K562 (cell line): ENCODE measurements around the gene TRIM36. TPM values are rescaled to one million over a fixed set of nuclear protein-coding genes. Genes with fewer than 3 reads are reported as not detected.

Experiments used
- ATAC-seq: fragments of 200-7000 bp; cut with Tn5 transposase; 3 replicates; pipeline ENCODE4 v1.9.1; 2020; ENCODE audit warnings: moderate library complexity
- BruUV-seq: library from RNA; stranded (reverse); fragments of 400-500 nt; replicated peaks from 2 replicates; lab custom pipeline; 2021; lab: Mats Ljungman, UMichigan
- CTCF ChIA-PET: fragments of 300-600 bp; formaldehyde crosslinking; extraction: SDS; loops from one replicate; lab custom pipeline; 2021; ENCODE audit warnings: low intra/inter-chr PET ratio; lab: Yijun Ruan, JAX
- POLR2A ChIA-PET: fragments of 300-600, 350-650 bp; sonication (Branson Sonifier 250); formaldehyde crosslinking; extraction: SDS; loops from one replicate; lab custom pipeline; 2021; ENCODE audit warnings: antibody characterized with exemption, inconsistent platforms; lab: Yijun Ruan, JAX
- DNase-seq, 4 experiments: peaks; one replicate each; pipeline versions ENCODE4 v3.0.0 to v3.0.0-alpha.2; 2011 to 2018; ENCODE audit warnings: low spot score in 3 of 4, mixed read lengths in 3 of 4; ENCODE audit errors: extremely low read depth in 1 of 4
- FAIRE-seq: peaks from 2 replicates; lab custom pipeline; 2011; peaks lifted over from hg19 to GRCh38; lab: Jason Lieb, UNC
- H2AFZ ChIP-seq: 2 replicates; pipeline ENCODE4 v1.6.0; 2011; ENCODE audit warnings: low read depth, low read length, control low read depth, inconsistent platforms
- H3K27ac ChIP-seq: fragments of 200-600 bp; 3 replicates; pipeline ENCODE4 v1.8.0; 2011; ENCODE audit warnings: low read depth, mild to moderate bottlenecking, control low read depth, inconsistent platforms, low read length, moderate library complexity, mixed read lengths; ENCODE audit errors: extremely low read depth
- H3K27me3 ChIP-seq, 2 experiments: fragments of 300-600 bp in 1 of 2; 2 replicates in 1 of 2; 3 replicates in 1 of 2; pipeline versions ENCODE4 v1.6.0 to v1.8.0; 2011; ENCODE audit warnings: inconsistent platforms in 2 of 2, low read length in 2 of 2, mild to moderate bottlenecking in 1 of 2, mixed read lengths in 1 of 2, moderate library complexity in 1 of 2; ENCODE audit not compliant: control insufficient read depth in 2 of 2, insufficient read depth in 2 of 2
- H3K36me3 ChIP-seq: fragments of 300-600 bp; 3 replicates; pipeline ENCODE4 v1.8.0; 2011; ENCODE audit warnings: mild to moderate bottlenecking, low read length, inconsistent platforms; ENCODE audit not compliant: control insufficient read depth, insufficient read depth
- H3K4me1 ChIP-seq, 2 experiments: fragments of 200-600 bp in 1 of 2; replicated peaks in 1 of 2; 2 replicates in 1 of 2; 3 replicates in 1 of 2; pipeline versions ENCODE4 v1.5.1 to v1.8.0; 2011; ENCODE audit warnings: inconsistent platforms in 2 of 2, low read length in 2 of 2, mild to moderate bottlenecking in 1 of 2, mixed read lengths in 1 of 2, moderate library complexity in 1 of 2; ENCODE audit not compliant: control insufficient read depth in 2 of 2, insufficient read depth in 2 of 2
- H3K4me2 ChIP-seq: 2 replicates; pipeline ENCODE4 v1.6.1; 2011; ENCODE audit warnings: low read length, control low read depth, inconsistent platforms, mixed read lengths; ENCODE audit not compliant: insufficient read depth
- H3K4me3 ChIP-seq: fragments of 200-600 bp; sonication (generic), shearing (Covaris generic); 2 replicates; pipeline ENCODE4 v1.5.1; 2016; ENCODE audit warnings: control low read depth, inconsistent platforms
- H3K79me2 ChIP-seq: fragments of 200-600 bp; 3 replicates; pipeline ENCODE4 v1.8.0; 2011; ENCODE audit warnings: low read length, inconsistent platforms; ENCODE audit not compliant: control insufficient read depth, insufficient read depth
- H3K9ac ChIP-seq, 2 experiments: 2 replicates each; pipeline versions ENCODE4 v1.6.0 to v1.6.1; 2011; ENCODE audit warnings: low read depth in 2 of 2, low read length in 2 of 2, control low read depth in 1 of 2, inconsistent platforms in 1 of 2, mild to moderate bottlenecking in 1 of 2, mixed read lengths in 1 of 2; ENCODE audit not compliant: insufficient read depth in 1 of 2
- H3K9me1 ChIP-seq: one replicate; pipeline ENCODE4 v1.6.0; 2011; ENCODE audit warnings: inconsistent platforms, mild to moderate bottlenecking, low read length, moderate library complexity; ENCODE audit not compliant: control insufficient read depth, insufficient read depth
- H3K9me3 ChIP-seq: replicated peaks from 2 replicates; pipeline ENCODE4 v1.5.1; 2011; ENCODE audit warnings: low read depth, low read length, inconsistent platforms; ENCODE audit not compliant: control insufficient read depth, insufficient read depth
- H4K20me1 ChIP-seq: replicated peaks from 2 replicates; pipeline ENCODE4 v1.6.1; 2011; ENCODE audit warnings: low read length, inconsistent platforms, mixed read lengths; ENCODE audit not compliant: control insufficient read depth, insufficient read depth
- ELK3 ChIP-seq: fragments of 450-650 bp; formaldehyde crosslinking; IDR thresholded peaks from 2 replicates; pipeline ENCODE4 v1.4.0; 2020; ENCODE audit warnings: mild to moderate bottlenecking
- FOS ChIP-seq: IDR thresholded peaks from 3 replicates; pipeline ENCODE4 v1.6.1; 2011; ENCODE audit not compliant: insufficient read length; ENCODE audit errors: extremely low read depth
- HCFC1 ChIP-seq: IDR thresholded peaks from 2 replicates; pipeline ENCODE4 v1.6.1; 2012; ENCODE audit warnings: low read depth, low read length, improper control_type of control experiment
- HSF4 ChIP-seq: fragments of 250-450 bp; sonication (Bioruptor Pico); IDR thresholded peaks from 2 replicates; pipeline ENCODE4 v2.1.2; 2022; ENCODE audit warnings: mild to moderate bottlenecking, moderate library complexity, borderline replicate concordance
- MYC ChIP-seq, 2 experiments: fragments of 250-450 bp in 1 of 2; sonication (Bioruptor Pico) in 1 of 2; IDR thresholded peaks; 2 replicates each; pipeline versions ENCODE4 v1.5.1 to v1.6.1; 2012 to 2021; ENCODE audit warnings: low read depth in 2 of 2, borderline replicate concordance in 1 of 2, improper control_type of control experiment in 1 of 2, low read length in 1 of 2, mild to moderate bottlenecking in 1 of 2, moderate library complexity in 1 of 2
- NFRKB ChIP-seq: fragments of 450-650 bp; IDR thresholded peaks from 2 replicates; pipeline ENCODE4 v1.6.1; 2016; ENCODE audit warnings: low read depth
- NONO ChIP-seq, 2 experiments: fragments of 200-400 bp in 1 of 2; fragments of 450-650 bp in 1 of 2; formaldehyde crosslinking in 1 of 2; IDR thresholded peaks; 2 replicates each; pipeline ENCODE4 v1.6.1; 2017; ENCODE audit warnings: low read depth in 2 of 2, mild to moderate bottlenecking in 2 of 2, moderate library complexity in 2 of 2, low read length in 1 of 2
- POLR3G ChIP-seq: IDR thresholded peaks from 2 replicates; pipeline ENCODE4 v1.6.1; 2011; ENCODE audit not compliant: insufficient read length, insufficient replicate concordance; ENCODE audit errors: extremely low read depth
- PRMT5 ChIP-seq: sonication (generic); formaldehyde crosslinking; IDR thresholded peaks from 2 replicates; pipeline ENCODE4 v1.5.0; 2020; ENCODE audit warnings: missing genetic modification reagents
- RBBP5 ChIP-seq: fragments of 200-600 bp; sonication (generic); IDR thresholded peaks from 2 replicates; pipeline ENCODE4 v1.6.1; 2012; ENCODE audit warnings: borderline replicate concordance, mild to moderate bottlenecking, low read length, control low read depth, inconsistent platforms; ENCODE audit not compliant: insufficient read depth, poor library complexity, severe bottlenecking
- RNF2 ChIP-seq: sonication (generic); IDR thresholded peaks from 2 replicates; pipeline ENCODE4 v1.6.1; 2016
- SMAD1 ChIP-seq: fragments of 150-350 bp; IDR thresholded peaks from 2 replicates; pipeline ENCODE4 v1.6.1; 2014; ENCODE audit warnings: low read length, low read depth; ENCODE audit not compliant: partially characterized antibody
- STAT6 ChIP-seq: sonication (generic); formaldehyde crosslinking; IDR thresholded peaks from 2 replicates; pipeline ENCODE4 v1.8.1; 2023; ENCODE audit warnings: mild to moderate bottlenecking, missing genetic modification reagents
- THAP7 ChIP-seq: fragments of 250-450 bp; sonication (Bioruptor Pico); IDR thresholded peaks from 2 replicates; pipeline ENCODE4 v1.5.0; 2021
- TSC22D4 ChIP-seq: fragments of 450-650 bp; IDR thresholded peaks from 2 replicates; pipeline ENCODE4 v1.6.1; 2016; ENCODE audit warnings: missing genetic modification characterization, missing biosample characterization, control low read depth
- U2AF2 ChIP-seq: fragments of 200-400 bp; formaldehyde crosslinking; optimal IDR thresholded peaks from 2 replicates; pipeline ENCODE3; 2017; ENCODE audit warnings: low read depth, mild to moderate bottlenecking, low read length
- YBX1 ChIP-seq: fragments of 450-650 bp; IDR thresholded peaks from 2 replicates; pipeline ENCODE4 v1.7.1; 2016; ENCODE audit warnings: mild to moderate bottlenecking
- ZNF347 ChIP-seq: fragments of 450-650 bp; formaldehyde crosslinking; IDR thresholded peaks from 2 replicates; pipeline ENCODE4 v1.4.0; 2020; ENCODE audit warnings: low read depth, mild to moderate bottlenecking, moderate library complexity
- ZNF507 ChIP-seq: conservative IDR thresholded peaks from 2 replicates; pipeline ENCODE4 v1.6.1; 2017; ENCODE audit warnings: missing genetic modification characterization, missing compliant biosample characterization
- WGBS: fragments of 100-300 bp; shearing (Covaris generic); methylation state at CpG from one replicate; pipeline ENCODE4 v1.1.6; 2016; ENCODE audit warnings: low coverage, mixed read lengths; ENCODE audit not compliant: insufficient coverage; ENCODE audit errors: missing lambda C conversion rate; 5-methylcytosine and 5-hydroxymethylcytosine counted together
- in situ Hi-C: fragments of 300-500 bp; cut with MboI; formaldehyde crosslinking; loops from 4 replicates; pipeline ENCODE4 v1.15.0; 2018; ENCODE audit warnings: inconsistent platforms, mixed read lengths
- intact Hi-C: fragments of 100-400 bp; cut with micrococcal nuclease; formaldehyde crosslinking; loops from 2 replicates; pipeline ENCODE4 v1.14.2; 2022
- polyA plus RNA-seq, 8 experiments: library from polyadenylated mRNA; depleted of rRNA in 4 of 8; stranded (reverse) in 5 of 8; unstranded in 3 of 8; fragments of >200 nt; fragmentation: Nextera tagmentation in 2 of 8; fragmentation: Illumina TruSeq in 1 of 8; extraction: Ambion mirVana in 2 of 8; extraction: Trizol in 1 of 8; gene quantifications; 2 replicates each; pipeline versions ENCODE4 v1.2.1 to v1.2.3, GENCODE V29; 2011 to 2014; ENCODE audit warnings: inconsistent platforms in 1 of 8, missing spikeins in 1 of 8
- total RNA-seq, 7 experiments: library from RNA; depleted of rRNA in 6 of 7; stranded (reverse); fragments of >200 nt in 6 of 7; fragmentation: Illumina TruSeq in 2 of 7; extraction: Trizol in 2 of 7; gene quantifications; 2 replicates each; pipeline versions ENCODE4 v1.2.1 to v1.2.3, GENCODE V29; 2011 to 2021; ENCODE audit warnings: low replicate concordance in 1 of 7

Gene TRIM36
- total and polyA plus RNA-seq, 9 of the 15 experiments (the other 6 are each of a cell fraction or from before 2014, with no cell fraction given): 0.10 to 0.71 (median 0.31) TPM

- POLR2A ChIA-PET: interaction anchor here (0.7 kb wide), 1 partner anchor 208 kb away, joined by 3 read pairs; no protein-coding TSS in a partner anchor
- no peaks in the 10 kb centered on the region for H3K4me1 ChIP-seq
- no peaks in the 10 kb centered on the region for H4K20me1 ChIP-seq
- ATAC-seq (no peak), FAIRE-seq (no peak), DNase-seq (no peak)
- no peaks in the 10 kb centered on the region for H3K79me2 ChIP-seq
- CTCF ChIA-PET: no interaction called here
- no peaks in the 10 kb centered on the region for H3K9me3 ChIP-seq
- H3K4me3 ChIP-seq: no peak overlapping the region
- H2AFZ ChIP-seq: no peak overlapping the region
- H3K36me3 ChIP-seq: no peaks in the 10 kb centered on the region
- in situ Hi-C loops: no loop called here
- no peak overlapping the region for H3K27ac ChIP-seq
- no peaks in the 10 kb centered on the region; a peak in 1 of 5 replicates for H3K27me3 ChIP-seq
- 0% methylated on average over 1 of the region's 1 CpG for WGBS
- H3K9ac ChIP-seq: no peak overlapping the region
- no peak overlapping the region for H3K4me2 ChIP-seq
- intact Hi-C loops: no loop called here
- H3K9me1 ChIP-seq: no peaks in the 10 kb centered on the region
- no TSS peak for BruUV-seq
- TF ChIP-seq MYC (IDR thresholded peaks at IDR 0.05; ENCODE audit: low read depth, low read length) (no peak), MYC (CRISPR knock-in tag; IDR thresholded peaks at IDR 0.05; ENCODE audit: borderline replicate concordance, low read depth) (no peak), ELK3 (CRISPR knock-in tag) (no peak), NFRKB (no peak), SMAD1 (no peak), STAT6 (no peak), PRMT5 (CRISPR knock-in tag) (no peak), HCFC1 (no peak), ZNF507 (tag) (no peak), NONO (IDR thresholded peaks at IDR 0.05; ENCODE audit: low read depth in 2 of 2, low read length in 1 of 2) (no peak), RNF2 (no peak), THAP7 (no peak), YBX1 (no peak), U2AF2 (no peak), FOS (no peak), RBBP5 (no peak), ZNF347 (CRISPR knock-in tag) (no peak), POLR3G (no peak), TSC22D4 (no peak), HSF4 (CRISPR knock-in tag) (no peak)
Observed at GRCh38 chr5:115192098-115192497, 22.4 kb upstream of the TRIM36 start.
